ENCODE results near the gene ASB13.
A peak's percentile ranks its signal among the peaks of the same experiment; 100 is the strongest.

Gene ASB13

DNA sequence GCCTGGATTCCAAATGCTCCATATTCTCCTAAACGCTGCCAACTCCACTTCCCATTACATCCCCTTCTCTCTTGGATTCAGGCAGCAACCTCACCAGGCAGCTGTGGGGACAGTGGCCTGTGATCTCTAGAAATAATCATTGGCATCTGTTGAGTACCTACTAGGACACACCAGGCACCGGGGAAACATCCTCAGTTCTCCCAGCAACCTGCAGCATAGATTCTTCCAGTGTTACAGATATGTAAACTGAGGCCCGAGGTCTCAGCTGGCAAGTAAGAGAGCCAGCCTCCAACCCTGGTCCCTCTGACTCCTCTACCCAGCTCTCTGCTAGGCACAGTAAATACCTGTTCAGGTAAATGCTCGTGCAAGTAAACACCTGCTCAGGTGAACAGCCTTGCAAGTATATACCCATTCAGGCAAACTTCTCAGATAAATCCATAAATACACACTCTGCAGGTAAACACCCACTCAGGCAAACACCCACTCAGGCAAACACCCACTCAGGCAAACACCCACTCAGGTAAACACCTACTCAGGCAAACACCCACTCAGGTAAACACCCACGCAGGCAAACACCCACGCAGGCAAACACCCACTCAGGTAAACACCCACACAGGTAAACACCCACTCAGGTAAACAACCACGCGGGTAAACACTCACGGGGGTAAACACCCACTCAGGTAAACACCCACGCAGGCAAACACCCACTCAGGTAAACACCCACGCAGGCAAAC is 18.7 kb downstream of the ASB13 start:
- no peak for DNase-seq (ENCODE audit: low read depth)

DNA sequence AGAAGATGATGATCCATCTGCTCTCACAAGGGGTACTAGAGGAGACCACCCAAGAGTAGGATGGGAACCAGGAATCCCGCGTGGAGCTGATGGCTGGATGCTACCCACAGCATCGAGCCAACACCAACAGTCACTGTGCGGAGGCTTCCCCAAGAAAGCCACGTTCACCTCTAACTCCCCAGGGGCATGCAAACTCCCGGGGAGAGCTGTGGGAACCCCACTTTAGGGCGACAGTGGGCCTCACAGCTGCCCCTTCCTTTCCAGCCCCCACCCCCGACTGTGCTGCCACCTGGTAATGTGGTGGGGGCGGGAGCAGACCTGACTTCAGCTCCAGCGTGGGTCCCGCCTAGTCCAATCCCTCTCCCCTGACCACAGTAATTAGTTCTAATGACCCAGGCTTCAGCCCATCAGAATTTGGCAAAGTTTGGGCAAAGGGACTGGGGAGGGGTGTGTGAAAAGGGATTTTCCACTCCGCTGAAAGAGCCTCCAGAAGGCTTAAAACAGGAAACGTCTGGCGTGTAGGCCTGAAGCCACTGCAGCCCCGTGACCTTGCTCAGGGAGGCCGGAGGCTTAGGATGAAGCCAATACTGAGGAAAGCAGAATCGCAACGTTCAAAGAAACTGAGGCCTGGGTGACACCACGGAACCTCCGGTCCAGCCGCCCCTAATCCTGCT is 20.3 kb downstream of the ASB13 start:
- no peak for DNase-seq (ENCODE audit: low read depth)

DNA sequence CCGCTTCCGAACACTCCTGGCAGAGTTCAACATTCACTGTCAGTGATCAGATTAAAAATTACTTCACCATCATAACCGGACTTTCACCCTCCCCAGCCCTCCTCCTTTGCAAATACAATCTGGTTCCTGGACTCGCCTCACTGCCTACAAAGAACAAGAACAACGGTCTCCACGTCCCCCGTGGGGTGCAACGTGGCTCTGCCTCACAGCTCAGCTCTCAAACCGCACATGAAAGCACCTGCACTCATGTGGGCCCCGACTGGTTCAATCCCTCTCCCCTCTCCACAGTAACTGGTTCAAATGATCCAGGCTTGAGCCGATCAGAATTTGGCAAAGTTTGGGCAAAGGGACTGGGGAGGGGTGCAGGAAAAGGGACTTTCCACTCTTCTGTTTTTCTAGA is 21.0 kb downstream of the ASB13 start:
- no peak for DNase-seq (ENCODE audit: low read depth)

DNA sequence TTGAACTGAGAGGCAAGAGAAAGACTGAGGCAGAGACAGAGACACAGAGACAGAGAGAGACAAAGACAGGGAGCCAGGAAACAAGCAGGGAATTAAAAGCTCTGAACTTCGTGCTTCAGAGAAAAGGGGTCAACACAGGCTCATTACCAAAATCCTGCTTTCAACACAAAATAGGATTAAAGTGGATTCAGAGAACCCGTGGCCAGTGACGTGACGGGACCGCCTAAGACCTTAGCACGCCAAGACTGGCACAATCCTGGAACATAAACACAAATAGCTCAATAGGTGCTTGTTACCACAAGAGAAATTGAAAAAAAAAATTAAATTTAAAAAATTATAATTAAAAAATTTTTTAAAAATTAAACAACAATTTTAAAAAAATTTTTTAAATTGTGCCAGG is 21.5 kb downstream of the ASB13 start:
- DNase-seq (ENCODE audit: low read depth): no peak

DNA sequence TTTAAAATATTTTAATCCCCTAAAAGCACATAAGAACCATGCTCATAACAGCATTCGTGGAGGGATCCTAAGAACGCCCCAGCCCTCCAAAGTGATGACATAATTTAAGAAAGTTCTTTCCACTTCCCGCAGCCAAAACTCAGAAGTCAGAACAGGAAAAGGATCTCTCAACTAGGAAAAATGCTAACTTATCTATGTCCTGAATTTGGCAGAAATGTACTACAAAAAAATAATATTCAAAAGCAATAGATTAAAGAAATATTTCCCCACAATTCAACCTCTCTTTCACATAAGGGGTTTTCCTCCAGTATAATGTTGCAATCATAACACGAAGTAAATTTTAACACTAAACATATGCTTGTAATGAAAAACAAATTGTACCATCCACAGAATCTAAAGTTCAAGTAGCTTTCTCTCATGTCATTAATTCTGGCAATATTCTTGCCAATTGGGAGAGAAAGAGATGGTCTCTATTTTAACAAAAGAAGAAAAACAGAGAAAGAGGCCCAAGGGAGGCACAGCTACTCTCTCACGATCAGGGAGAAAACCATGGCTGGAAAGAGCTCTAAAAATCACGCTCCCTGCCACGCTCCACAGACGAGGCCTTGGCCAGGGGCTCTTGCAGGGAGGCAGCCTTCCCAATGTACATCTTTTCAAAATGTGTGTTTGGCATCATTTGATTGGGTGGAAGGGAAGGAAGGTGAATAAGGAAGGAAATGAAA is 22.9 kb downstream of the ASB13 start:
- no peak for DNase-seq (ENCODE audit: low read depth)

DNA sequence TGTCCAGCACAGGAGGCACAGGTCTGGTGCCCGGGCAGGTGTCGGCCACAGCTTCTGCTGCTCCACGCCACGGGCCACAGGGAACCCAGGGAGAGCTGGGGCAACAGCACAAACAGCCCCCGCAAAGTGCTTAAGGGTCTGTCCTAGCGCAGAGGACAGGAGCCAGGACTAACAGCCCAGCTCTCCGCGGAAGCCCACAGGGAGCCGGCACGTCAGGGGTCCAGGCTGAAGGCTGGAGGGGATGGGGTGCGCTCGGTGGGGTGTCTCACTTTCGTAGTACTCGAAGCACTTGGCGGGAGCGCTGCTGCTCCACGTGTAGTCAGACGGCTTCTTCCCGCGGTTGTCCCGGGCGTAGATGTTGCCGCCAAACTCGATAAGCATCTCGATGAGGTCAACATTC is 24.9 kb downstream of the ASB13 start:
- no peak for DNase-seq (ENCODE audit: low read depth)

DNA sequence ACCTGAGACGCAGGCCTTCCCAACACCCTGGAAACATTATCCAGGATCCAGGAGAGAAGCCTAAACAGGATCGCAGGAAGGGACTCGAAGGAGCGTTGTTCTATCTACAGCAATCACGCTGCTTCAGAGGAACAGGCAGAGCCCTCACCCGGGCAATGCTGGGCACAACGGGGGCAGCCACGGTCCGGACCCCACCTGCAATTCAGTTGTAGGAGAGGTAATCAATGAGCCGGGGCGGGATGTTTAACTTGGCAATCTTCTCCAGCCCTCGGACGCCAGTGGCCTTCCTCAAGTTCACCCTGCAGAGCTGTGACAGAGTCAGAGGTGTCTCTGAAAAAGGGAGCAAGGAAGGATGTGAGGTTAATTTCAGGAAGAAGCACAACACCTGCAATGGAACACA is 25.9 kb downstream of the ASB13 start:
- DNase-seq (ENCODE audit: low read depth): no peak

DNA sequence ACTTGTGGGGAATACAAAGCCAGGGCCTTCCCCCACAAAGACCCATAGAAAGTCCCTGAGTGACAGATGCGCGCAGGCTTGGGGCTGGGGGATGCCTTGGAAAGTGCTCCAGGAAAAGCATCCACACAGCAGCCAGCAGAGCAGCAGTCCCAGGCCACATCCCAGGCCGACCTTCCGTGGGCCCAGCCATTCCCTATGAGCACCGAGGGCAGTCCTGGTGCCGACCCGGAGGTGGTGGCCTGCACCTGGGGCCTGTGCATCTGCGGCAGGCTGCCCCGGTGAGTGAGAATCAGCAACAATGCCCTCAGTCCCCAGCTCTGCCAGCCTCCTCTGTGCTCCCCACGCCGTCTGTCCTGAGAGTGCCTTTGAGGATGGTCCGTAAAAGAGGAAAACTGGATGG is 26.4 kb downstream of the ASB13 start:
- DNase-seq (ENCODE audit: low read depth): no peak

DNA sequence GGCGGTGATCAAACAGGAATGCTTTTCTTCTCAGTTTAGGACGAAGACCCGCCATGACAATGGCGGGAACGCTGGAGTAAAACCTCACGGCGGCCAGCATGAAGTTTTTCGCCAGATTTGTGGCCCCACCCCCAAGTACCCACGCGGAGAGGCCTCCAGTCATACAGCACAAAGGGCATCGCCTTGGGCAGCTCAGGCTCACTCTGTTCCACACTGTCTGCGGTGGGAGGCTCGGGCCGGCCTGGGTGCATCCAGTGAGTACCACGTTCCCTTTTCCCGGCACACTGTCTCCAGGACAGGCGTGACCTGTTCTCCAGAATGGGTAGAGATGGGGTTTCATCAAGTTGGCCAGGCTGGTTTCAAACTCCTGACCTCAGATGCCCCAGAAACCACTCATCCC is 27.3 kb downstream of the ASB13 start:
- no peak for DNase-seq (ENCODE audit: low read depth)

DNA sequence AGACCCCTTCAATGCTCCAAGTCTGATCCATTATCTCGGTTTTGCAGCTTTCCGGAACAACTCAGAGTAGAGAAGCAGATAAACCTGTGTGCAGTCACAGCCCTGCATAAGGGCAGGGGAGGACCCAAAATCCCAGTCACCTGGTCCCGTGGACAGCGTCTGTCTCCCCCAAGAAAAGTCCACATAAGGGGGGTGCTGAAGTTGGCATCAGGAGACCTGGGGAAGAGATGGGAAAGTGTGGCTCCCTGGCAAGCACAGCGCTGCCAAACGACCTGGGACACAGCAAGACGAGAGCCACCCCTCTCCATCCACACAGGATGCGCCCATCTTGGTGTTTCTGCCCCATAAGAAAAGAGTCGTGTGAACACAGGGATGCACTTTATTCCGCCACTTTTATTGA is 27.9 kb downstream of the ASB13 start:
- no peak for DNase-seq (ENCODE audit: low read depth)

DNA sequence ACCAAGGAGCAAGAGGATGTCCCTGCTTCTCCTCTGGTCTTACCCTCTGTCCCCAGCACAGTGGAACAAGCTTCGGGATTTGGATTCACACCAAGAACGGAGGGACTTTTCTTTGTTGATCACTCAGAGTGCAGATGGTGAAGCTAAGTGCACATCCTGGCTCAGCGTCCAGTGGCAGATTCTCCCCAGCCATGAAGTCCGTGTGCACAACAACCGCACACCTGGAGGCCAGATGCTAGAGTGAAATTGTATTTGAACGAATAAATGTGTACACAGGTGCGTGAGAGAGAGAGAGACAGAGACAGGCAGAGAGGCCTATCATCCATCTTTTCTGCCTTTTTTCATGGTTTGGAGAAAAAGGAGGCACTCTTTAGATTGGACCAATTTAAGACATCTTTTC is 31.5 kb downstream of the ASB13 start:
- DNase-seq (ENCODE audit: low read depth): no peak

DNA sequence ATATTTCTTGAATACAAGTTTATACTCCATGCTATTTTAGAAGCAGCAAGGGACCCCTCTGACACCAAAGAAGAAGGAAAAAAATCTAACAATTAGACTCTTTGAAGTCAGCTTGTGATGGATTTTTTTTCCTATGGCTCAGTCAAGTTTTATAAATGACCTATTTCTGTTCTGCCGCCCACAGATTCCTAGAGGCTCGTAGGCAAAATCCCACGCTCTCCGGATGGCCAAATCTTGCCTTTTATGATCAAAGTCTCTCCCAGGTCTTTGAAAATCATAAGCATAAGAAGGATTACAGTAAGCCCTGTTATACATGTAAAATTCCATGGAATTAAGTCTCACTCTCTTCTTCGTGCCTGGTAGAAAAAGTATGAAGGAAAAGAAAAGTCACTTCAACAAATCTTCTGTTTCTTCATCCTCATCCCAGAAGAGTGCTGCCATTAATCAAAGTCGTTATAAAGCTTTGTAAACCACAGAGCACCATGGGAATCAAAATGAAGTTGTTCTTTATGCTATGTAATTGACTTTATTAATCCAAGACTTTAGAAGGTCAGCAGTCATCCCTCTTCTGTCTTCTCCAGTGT is 33.1 kb downstream of the ASB13 start:
- no peak for DNase-seq (ENCODE audit: low read depth)

DNA sequence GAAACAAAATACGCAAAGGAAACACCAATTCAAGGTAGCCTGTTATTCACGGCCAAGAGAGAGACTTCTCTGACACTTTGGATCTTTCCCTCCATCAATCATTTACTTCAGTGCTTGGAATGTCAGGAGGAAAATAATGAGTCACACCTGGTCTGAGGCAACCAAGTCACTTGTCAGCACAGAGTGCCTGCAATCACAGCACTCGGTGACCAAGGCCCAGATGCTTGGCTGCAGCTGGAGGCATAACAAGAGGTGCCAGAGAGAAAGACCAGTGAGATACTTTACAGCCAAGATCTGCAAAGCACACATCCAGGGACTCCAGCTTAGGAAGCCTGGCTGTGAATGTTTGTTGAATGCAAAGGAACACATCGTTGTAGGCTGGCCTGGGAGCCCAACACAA is 33.9 kb downstream of the ASB13 start:
- no peak for DNase-seq (ENCODE audit: low read depth)

DNA sequence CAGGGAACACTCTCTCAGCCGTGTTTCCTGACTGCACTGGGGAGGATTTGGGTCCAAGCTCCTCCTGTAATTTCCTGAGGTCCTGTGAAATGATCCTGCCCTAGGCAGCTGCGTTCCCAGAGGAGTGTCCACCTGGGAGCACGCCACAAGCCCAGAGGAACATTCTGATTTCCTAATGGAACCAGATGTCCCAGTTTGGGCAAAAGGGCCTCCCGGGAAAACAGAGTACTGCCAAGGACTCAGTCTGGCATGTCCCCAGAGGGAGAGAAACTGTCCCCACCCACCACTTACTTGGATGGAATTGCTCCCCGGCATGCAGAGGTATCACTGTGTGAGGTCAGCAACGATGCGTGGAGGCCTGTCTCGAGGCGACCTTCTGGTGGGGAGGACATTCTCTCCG is 34.5 kb downstream of the ASB13 start:
- DNase-seq (ENCODE audit: low read depth): no peak

DNA sequence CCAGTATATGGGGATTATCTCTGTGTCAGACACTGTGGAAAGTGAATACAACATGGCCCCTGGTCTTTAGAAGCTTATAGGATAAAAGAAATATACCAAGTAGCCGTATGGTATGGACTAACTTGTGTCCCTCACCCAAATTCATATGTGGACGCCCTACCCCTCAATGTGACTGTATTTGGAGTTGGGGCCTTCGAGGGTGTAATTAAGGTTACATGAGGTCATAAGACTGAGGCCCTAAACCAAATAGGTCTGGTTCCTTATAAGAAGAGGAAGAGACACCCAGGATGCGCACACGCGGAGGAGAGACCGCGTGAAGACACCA is 36.3 kb downstream of the ASB13 start:
- no peak for DNase-seq (ENCODE audit: low read depth)

DNA sequence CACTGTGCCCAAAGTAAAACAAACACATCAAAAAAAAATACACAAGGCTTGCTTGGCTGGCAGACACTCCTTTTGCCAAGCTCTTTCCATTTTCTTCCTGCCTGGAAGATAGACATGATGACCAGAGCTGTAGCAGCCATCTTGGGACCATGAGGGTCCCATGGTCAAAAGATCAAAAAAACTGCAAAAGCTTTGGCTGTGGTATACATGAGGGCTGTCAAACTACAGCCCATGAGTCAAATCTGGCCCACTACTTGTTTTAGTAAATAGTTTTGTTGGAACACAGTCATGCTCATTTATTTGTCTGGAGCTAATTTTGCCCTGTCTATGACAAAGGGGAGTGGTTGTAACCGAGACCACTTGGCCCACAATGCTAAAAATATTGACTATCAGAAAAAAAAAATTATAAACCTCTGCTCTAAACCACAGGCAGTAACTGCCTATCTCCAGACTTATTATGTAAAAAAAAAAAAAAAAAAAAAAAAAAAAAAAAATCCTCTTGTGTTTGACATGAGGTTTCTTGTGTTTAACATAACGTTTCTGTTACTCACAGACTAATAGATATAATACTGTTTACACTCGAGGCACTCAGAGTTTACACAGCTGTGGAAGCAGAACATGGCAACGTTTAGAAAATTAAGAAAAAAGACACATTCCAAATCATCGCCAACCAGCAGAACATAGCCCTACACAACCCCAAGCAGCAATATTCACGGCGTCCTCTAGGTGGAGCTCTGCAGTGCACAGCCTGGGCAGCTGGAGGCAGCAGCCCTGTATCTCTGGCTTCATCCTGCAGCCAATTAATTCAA is 36.9 kb downstream of the ASB13 start:
- DNase-seq (ENCODE audit: low read depth): peak; percentile 42

DNA sequence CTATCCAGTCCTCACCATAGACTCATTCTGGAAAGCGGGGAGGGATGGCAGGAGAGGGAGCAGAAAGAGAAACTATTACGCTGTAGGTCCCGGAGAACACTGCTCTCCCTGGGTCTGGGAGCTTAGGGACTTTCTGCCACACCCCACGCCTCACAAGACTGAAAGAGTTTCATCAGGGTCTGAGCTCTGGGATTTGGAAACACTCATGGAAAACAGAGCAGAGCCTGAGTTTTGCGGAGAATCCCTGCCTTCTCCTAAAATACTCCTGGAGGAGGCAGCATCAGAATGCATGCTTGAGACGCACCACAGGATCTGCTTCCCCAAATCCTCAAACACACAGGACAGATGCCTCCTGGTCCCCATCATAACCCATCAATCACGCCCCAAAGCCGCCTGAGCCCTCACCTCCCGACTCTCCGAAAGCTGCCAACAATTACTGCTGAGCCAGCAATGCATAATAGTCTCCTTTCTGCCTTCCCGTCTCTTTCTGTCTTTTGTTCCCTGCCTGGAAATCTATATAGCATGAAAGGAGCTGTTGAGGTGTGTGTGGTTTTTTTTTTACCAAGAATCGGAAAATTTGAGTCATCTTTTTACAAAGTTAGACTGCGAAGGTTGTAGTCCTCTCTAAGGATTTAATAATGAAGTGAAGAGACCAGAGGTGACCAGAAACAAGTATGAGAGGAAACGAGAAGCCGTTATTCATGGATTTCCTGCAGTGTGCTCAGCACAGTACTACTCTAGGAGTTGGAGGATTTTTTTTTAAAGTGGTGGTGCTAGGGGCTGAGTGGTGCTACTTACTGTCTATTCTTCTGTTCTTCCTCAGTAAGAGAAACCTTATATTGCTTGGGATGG is 37.7 kb downstream of the ASB13 start:
- no peak for DNase-seq (ENCODE audit: low read depth)

DNA sequence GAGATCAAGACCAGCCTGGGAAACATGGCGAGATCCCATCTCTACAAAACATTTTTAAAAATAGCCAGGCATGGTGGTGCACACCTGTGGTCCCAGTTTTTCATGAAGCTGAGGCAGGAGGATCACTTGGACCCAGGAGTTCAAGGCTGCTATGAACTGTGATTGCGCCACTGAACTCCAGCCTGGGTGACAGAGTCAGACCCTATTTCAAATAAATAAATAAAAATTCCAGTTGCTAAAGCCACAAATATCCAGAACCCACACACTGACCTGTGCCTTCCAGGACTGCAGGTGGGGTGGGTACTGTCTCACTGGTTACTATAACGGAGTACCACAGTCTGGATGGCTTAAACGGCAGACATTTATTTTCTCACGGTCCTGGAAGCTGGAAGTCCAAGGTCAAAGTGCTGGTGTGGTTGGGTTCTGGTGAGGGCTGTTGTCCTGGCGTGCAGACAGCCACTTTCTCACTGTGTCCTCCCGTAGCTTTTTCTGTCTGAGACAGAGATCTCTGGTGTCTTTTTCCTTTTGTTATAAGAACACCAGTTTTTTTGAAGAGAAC is 38.8 kb downstream of the ASB13 start:
- DNase-seq (ENCODE audit: low read depth): no peak

DNA sequence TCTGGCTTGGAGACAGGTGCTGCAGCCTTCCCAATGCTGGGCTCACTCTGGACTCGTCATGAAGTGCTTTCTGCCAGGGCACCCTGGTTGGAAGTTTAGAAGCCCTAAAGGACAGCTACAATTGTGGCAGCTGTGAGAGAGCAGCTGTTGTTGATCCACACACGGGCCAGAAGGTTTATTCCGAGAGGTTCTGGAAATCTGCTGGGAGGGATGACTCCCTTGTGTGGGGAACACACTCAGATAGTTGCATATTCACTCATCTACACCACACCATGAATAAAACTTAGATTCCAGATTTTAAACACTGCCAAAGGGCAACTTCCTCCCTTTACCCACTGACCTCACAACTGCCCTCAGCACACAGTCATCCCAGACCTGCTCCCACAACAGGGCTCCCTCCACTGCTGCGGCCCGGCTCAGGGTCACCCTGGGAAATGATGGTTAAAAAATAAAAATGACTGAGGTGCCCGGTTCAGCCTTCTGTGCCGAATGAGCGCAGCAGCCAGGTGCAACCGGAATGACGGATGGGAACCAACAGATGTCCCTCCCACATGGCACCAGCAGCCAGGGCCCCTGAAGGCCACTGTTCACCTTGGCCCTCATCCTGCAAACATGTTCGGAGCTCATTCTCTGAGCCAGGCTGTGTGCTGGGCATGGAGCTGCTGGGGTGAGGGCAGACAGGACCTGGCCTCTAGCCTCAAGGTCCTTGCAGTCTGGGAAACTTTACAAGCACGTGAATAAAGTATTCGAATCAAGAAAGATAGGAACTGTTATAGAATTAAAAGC is 40.2 kb downstream of the ASB13 start:
- no peak for DNase-seq (ENCODE audit: low read depth)

DNA sequence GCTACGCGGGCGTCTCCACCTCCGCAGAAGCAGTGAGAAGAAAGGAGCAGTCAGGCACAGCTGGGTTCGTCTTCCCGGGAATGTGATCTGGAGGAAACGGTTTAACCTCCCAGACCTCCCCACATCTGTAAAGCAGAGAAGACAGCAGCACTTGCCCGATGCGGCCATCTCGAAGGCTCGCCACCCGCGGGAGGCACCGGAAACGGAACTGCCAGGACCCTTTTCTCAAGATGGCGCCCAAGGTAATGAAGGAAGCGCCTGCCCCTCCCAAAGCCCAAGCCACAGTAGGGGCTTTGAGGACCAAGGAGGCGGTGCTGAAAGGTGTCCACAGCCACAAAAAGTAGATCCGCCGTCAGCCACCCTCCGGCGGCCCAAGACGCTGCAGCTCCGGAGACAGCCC is 41.7 kb downstream of the ASB13 start:
- no peak for DNase-seq (ENCODE audit: low read depth)

Measured in non-pigmented ciliary epithelial cell (primary cell).